Measurements from ENCODE around the gene ABCC4. TPM values are rescaled to one million over a fixed set of nuclear protein-coding genes. Genes with fewer than 3 reads are reported as not detected.

Gene ABCC4
- total and polyA plus RNA-seq, 9 of the 15 experiments (the other 6 are each of a cell fraction or from before 2014, with no cell fraction given): 9.4 to 46.1 (median 25.4) TPM

GRCh38 chr13:95184317-95184716, 116.9 kb downstream of the ABCC4 start (continued):
- TF ChIP-seq FOXA1 (IDR thresholded peaks at IDR 0.05; ENCODE audit: borderline replicate concordance) (no peak), ZNF121 (CRISPR knock-in tag; conservative IDR thresholded peaks at IDR 0.05) (no peak), ZNF717 (CRISPR knock-in tag; IDR thresholded peaks at IDR 0.05) (no peak), BHLHE40 (IDR thresholded peaks at IDR 0.05; ENCODE audit: low read length) (no peak)

- no peaks in the 10 kb centered on the region; a peak in 2 of 5 replicates for H3K4me1 ChIP-seq (replicated peaks in 1 of 2; ENCODE audit: control insufficient read depth in 2 of 2, insufficient read depth in 2 of 2, low read length in 2 of 2)
- no peak overlapping the region for H3K9ac ChIP-seq (ENCODE audit: insufficient read depth in 1 of 2, low read depth in 2 of 2, low read length in 2 of 2)
- no peak for TF ChIP-seq ZNF324 (CRISPR knock-in tag; IDR thresholded peaks at IDR 0.05)
- no peak for TF ChIP-seq MBD2 (IDR thresholded peaks at IDR 0.05; ENCODE audit: borderline replicate concordance, low read depth)
- no peak for TF ChIP-seq ZNF124 (CRISPR knock-in tag; IDR thresholded peaks at IDR 0.05)
- TF ChIP-seq KAT7 (CRISPR knock-in tag; IDR thresholded peaks at IDR 0.05; ENCODE audit: borderline replicate concordance): no peak
- TF ChIP-seq ZNF184 (CRISPR knock-in tag; IDR thresholded peaks at IDR 0.05): no peak
- no peak for TF ChIP-seq HNRNPL (IDR thresholded peaks at IDR 0.05; ENCODE audit: low read depth, low read length)
- TF ChIP-seq HLTF (IDR thresholded peaks at IDR 0.05): no peak
- TF ChIP-seq COPS2 (conservative IDR thresholded peaks at IDR 0.05): no peak
- TF ChIP-seq ZNF780A (CRISPR knock-in tag; IDR thresholded peaks at IDR 0.05): no peak
- no peak for TF ChIP-seq ETS2 (tag; IDR thresholded peaks at IDR 0.05; ENCODE audit: borderline replicate concordance, poor library complexity, severe bottlenecking)
- no peak for TF ChIP-seq CBX8 (IDR thresholded peaks at IDR 0.05; ENCODE audit: borderline replicate concordance, extremely low read depth, low read depth, low read length, poor library complexity, severe bottlenecking)
- TF ChIP-seq, protein P1, sequence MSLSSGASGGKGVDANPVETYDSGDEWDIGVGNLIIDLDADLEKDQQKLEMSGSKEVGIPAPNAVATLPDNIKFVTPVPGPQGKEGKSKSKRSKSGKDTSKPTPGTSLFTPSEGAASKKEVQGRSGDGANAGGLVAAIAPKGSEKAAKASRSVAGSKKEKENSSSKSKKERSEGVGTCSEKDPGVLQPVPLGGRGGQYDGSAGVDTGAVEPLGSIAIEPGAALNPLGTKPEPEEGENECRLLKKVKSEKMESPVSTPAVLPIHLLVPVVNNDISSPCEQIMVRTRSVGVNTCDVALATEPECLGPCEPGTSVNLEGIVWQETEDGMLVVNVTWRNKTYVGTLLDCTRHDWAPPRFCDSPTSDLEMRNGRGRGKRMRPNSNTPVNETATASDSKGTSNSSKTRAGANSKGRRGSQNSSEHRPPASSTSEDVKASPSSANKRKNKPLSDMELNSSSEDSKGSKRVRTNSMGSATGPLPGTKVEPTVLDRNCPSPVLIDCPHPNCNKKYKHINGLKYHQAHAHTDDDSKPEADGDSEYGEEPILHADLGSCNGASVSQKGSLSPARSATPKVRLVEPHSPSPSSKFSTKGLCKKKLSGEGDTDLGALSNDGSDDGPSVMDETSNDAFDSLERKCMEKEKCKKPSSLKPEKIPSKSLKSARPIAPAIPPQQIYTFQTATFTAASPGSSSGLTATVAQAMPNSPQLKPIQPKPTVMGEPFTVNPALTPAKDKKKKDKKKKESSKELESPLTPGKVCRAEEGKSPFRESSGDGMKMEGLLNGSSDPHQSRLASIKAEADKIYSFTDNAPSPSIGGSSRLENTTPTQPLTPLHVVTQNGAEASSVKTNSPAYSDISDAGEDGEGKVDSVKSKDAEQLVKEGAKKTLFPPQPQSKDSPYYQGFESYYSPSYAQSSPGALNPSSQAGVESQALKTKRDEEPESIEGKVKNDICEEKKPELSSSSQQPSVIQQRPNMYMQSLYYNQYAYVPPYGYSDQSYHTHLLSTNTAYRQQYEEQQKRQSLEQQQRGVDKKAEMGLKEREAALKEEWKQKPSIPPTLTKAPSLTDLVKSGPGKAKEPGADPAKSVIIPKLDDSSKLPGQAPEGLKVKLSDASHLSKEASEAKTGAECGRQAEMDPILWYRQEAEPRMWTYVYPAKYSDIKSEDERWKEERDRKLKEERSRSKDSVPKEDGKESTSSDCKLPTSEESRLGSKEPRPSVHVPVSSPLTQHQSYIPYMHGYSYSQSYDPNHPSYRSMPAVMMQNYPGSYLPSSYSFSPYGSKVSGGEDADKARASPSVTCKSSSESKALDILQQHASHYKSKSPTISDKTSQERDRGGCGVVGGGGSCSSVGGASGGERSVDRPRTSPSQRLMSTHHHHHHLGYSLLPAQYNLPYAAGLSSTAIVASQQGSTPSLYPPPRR (CRISPR knock-in tag; IDR thresholded peaks at IDR 0.05; ENCODE audit: borderline replicate concordance): no peak
- TF ChIP-seq TAF15 (IDR thresholded peaks at IDR 0.05; ENCODE audit: low read depth, low read length): no peak
- H3K9me3 ChIP-seq (replicated peaks; ENCODE audit: control insufficient read depth, insufficient read depth, low read depth, low read length): no peaks in the 10 kb centered on the region
- ATAC-seq (no peak), FAIRE-seq (no peak), DNase-seq (ENCODE audit: extremely low read depth in 1 of 4, low spot score in 3 of 4) (no peak)
- BruUV-seq (replicated peaks): no TSS peak
- intact Hi-C loops (cut with micrococcal nuclease): no loop called here
- H3K36me3 ChIP-seq (ENCODE audit: control insufficient read depth, insufficient read depth, low read length): peaks cover 29% of the 10 kb centered on the region
- ChIA-PET POLR2A (no interaction called here), CTCF (ENCODE audit: low intra/inter-chr PET ratio) (no interaction called here)
- in situ Hi-C loops (cut with MboI): loop anchor here (10.0 kb wide), 1 partner anchor 292 kb away; no protein-coding TSS in a partner anchor
- H3K9me1 ChIP-seq (ENCODE audit: control insufficient read depth, insufficient read depth, low read length): peaks cover 3% of the 10 kb centered on the region
- no peaks in the 10 kb centered on the region for H3K79me2 ChIP-seq (ENCODE audit: control insufficient read depth, insufficient read depth, low read length)
- no peak overlapping the region for H3K4me3 ChIP-seq
- no peaks in the 10 kb centered on the region for H3K27me3 ChIP-seq (ENCODE audit: control insufficient read depth in 2 of 2, insufficient read depth in 2 of 2, low read length in 2 of 2)
- no peak overlapping the region for H2AFZ ChIP-seq (ENCODE audit: low read depth, low read length)
- no peak overlapping the region for H3K27ac ChIP-seq (ENCODE audit: extremely low read depth, low read depth, low read length)
- H4K20me1 ChIP-seq (replicated peaks; ENCODE audit: control insufficient read depth, insufficient read depth, low read length): no peaks in the 10 kb centered on the region
- no peak overlapping the region for H3K4me2 ChIP-seq (ENCODE audit: insufficient read depth, low read length)
- 71% methylated on average over 5 of the region's 5 CpGs for WGBS (ENCODE audit: insufficient coverage, low coverage, missing lambda C conversion rate)
Measured at GRCh38 chr13:95182570-95183265, 118.5 kb downstream of the ABCC4 start.

Measured in K562 (cell line).